ENCODE measurements around the gene AFDN.

Gene AFDN

DNA sequence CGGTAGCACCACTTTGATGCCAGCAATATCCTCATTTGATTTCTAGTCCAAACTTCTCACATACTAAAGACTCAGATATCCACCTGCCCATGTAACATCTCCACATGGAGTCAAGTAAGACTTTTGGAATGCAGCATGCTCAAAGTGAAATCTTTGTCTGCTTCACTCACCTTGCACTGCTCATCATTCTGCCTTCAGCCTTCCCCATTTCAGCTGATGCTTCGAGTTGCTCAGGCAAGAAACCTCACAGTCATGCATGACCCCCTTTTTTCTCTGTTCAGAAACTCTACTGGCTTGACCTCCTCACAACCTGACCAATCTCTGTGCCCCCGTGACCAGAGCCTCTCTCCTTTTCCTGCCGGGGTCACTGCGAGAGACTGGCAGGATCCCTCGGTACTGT is 129.8 kb downstream of the AFDN start:
- no peaks in the 10 kb centered on the region for H3K9me3 ChIP-seq (replicated peaks; ENCODE audit: insufficient read depth, low read length)
- no peaks in the 10 kb centered on the region for H4K20me1 ChIP-seq (ENCODE audit: insufficient read depth, low read length)
- no peak overlapping the region for H3K4me2 ChIP-seq (ENCODE audit: low read depth, low read length)
- H3K36me3 ChIP-seq (replicated peaks; ENCODE audit: insufficient read depth, low read length), result no peaks in the 10 kb centered on the region
- H3K79me2 ChIP-seq (ENCODE audit: low read length), result no peaks in the 10 kb centered on the region
- no peak for DNase-seq
- H3K27me3 ChIP-seq (replicated peaks; ENCODE audit: insufficient read depth, low read length), result no peaks in the 10 kb centered on the region
- H3F3A ChIP-seq (ENCODE audit: insufficient read depth, low read length), result no peaks in the 10 kb centered on the region
- TF ChIP-seq EZH2phosphoT487 (IDR thresholded peaks at IDR 0.05; ENCODE audit: low read length) (no peak), EZH2 (optimal IDR thresholded peaks at IDR 0.05; ENCODE audit: low read depth, low read length) (no peak)
- TF ChIP-seq, protein P1, sequence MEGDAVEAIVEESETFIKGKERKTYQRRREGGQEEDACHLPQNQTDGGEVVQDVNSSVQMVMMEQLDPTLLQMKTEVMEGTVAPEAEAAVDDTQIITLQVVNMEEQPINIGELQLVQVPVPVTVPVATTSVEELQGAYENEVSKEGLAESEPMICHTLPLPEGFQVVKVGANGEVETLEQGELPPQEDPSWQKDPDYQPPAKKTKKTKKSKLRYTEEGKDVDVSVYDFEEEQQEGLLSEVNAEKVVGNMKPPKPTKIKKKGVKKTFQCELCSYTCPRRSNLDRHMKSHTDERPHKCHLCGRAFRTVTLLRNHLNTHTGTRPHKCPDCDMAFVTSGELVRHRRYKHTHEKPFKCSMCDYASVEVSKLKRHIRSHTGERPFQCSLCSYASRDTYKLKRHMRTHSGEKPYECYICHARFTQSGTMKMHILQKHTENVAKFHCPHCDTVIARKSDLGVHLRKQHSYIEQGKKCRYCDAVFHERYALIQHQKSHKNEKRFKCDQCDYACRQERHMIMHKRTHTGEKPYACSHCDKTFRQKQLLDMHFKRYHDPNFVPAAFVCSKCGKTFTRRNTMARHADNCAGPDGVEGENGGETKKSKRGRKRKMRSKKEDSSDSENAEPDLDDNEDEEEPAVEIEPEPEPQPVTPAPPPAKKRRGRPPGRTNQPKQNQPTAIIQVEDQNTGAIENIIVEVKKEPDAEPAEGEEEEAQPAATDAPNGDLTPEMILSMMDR (IDR thresholded peaks at IDR 0.05; ENCODE audit: low read length), result no peak
- H3K4me1 ChIP-seq (ENCODE audit: low read length), result no peaks in the 10 kb centered on the region
- H3K9me2 ChIP-seq (replicated peaks; ENCODE audit: insufficient read depth, low read length), result no peaks in the 10 kb centered on the region
- H3K4me3 ChIP-seq (ENCODE audit: low read length), result no peak overlapping the region
- no peak overlapping the region for H2AFZ ChIP-seq (ENCODE audit: low read length)
- no peak overlapping the region for H3K9ac ChIP-seq (ENCODE audit: low read length)
- H3K27ac ChIP-seq (ENCODE audit: low read length), result no peak overlapping the region

DNA sequence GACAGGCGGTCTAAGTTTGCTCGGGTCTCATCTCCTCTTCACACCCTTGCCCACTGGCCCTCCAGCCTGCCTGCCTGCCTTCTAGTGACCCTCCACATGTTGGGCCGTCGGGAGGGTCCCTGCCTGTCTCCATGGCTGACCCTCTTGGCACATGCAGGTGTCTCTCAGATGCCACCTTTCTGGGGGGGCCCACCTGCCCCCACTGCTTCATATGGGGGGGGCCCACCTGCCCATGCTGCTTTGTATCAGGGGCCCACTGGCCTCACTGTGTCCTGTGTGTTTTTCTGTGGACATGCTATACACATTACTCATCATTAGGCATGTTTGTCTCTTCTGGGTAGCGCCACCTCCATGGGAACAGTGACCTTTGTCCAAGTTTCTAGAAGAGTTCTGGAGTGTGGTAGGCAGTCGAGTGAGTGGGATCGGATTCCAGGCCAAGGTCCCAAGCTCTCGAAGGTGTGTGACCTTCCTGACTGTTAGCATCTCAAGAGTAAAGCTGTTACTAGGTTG is 130.3 kb downstream of the AFDN start:
- Histone ChIP-seq H3K4me2 (ENCODE audit: low read depth, low read length) (no peak overlapping the region), H3K9me2 (replicated peaks; ENCODE audit: insufficient read depth, low read length) (no peaks in the 10 kb centered on the region), H3K27me3 (replicated peaks; ENCODE audit: insufficient read depth, low read length) (no peaks in the 10 kb centered on the region), H3K79me2 (ENCODE audit: low read length) (no peaks in the 10 kb centered on the region), H3K4me1 (ENCODE audit: low read length) (no peaks in the 10 kb centered on the region), H3K36me3 (replicated peaks; ENCODE audit: insufficient read depth, low read length) (no peaks in the 10 kb centered on the region), H3K9ac (ENCODE audit: low read length) (no peak overlapping the region), H3K9me3 (replicated peaks; ENCODE audit: insufficient read depth, low read length) (no peaks in the 10 kb centered on the region), H3K4me3 (ENCODE audit: low read length) (no peak overlapping the region), H3K27ac (ENCODE audit: low read length) (no peak overlapping the region), H2AFZ (ENCODE audit: low read length) (no peak overlapping the region), H4K20me1 (ENCODE audit: insufficient read depth, low read length) (no peaks in the 10 kb centered on the region), H3F3A (ENCODE audit: insufficient read depth, low read length) (no peaks in the 10 kb centered on the region)
- TF ChIP-seq EZH2 (optimal IDR thresholded peaks at IDR 0.05; ENCODE audit: low read depth, low read length) (no peak), EZH2phosphoT487 (IDR thresholded peaks at IDR 0.05; ENCODE audit: low read length) (no peak)
- TF ChIP-seq, protein P1 (IDR thresholded peaks at IDR 0.05; ENCODE audit: low read length), result no peak
- DNase-seq, result no peak

DNA sequence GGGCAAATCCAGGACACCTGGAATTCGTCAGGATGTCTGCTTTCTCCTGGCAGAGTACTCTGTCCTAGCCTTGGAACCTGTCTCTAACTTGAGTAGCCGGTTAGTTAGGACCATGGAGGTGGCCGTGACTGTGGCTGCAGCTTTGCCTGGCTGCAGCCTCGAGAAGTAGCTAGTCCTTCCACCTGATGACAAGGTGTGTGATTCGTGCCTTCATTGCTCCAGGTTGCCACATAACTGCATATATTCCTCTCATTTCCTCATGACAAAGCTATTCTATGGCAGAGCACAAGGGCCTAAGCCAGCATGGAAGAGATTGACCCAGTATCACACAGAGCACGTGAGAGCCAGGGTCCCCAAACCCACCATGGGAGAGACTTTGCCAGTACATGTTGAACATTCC is 130.9 kb downstream of the AFDN start:
- Histone ChIP-seq H3K9ac (ENCODE audit: low read length) (no peak overlapping the region), H3K4me3 (ENCODE audit: low read length) (no peak overlapping the region), H3F3A (ENCODE audit: insufficient read depth, low read length) (no peaks in the 10 kb centered on the region), H3K36me3 (replicated peaks; ENCODE audit: insufficient read depth, low read length) (no peaks in the 10 kb centered on the region), H3K27me3 (replicated peaks; ENCODE audit: insufficient read depth, low read length) (no peaks in the 10 kb centered on the region), H3K4me1 (ENCODE audit: low read length) (no peaks in the 10 kb centered on the region), H3K4me2 (ENCODE audit: low read depth, low read length) (no peak overlapping the region), H3K79me2 (ENCODE audit: low read length) (no peaks in the 10 kb centered on the region), H2AFZ (ENCODE audit: low read length) (no peak overlapping the region), H3K27ac (ENCODE audit: low read length) (no peak overlapping the region), H3K9me3 (replicated peaks; ENCODE audit: insufficient read depth, low read length) (no peaks in the 10 kb centered on the region), H3K9me2 (replicated peaks; ENCODE audit: insufficient read depth, low read length) (no peaks in the 10 kb centered on the region), H4K20me1 (ENCODE audit: insufficient read depth, low read length) (no peaks in the 10 kb centered on the region)
- TF ChIP-seq, protein P1 (IDR thresholded peaks at IDR 0.05; ENCODE audit: low read length), result no peak
- TF ChIP-seq EZH2phosphoT487 (IDR thresholded peaks at IDR 0.05; ENCODE audit: low read length), result no peak
- TF ChIP-seq EZH2 (optimal IDR thresholded peaks at IDR 0.05; ENCODE audit: low read depth, low read length), result no peak
- DNase-seq, result no peak

All from MM.1S (cell line).